Measurements from ENCODE around the gene PTGS1.

Gene PTGS1

DNA sequence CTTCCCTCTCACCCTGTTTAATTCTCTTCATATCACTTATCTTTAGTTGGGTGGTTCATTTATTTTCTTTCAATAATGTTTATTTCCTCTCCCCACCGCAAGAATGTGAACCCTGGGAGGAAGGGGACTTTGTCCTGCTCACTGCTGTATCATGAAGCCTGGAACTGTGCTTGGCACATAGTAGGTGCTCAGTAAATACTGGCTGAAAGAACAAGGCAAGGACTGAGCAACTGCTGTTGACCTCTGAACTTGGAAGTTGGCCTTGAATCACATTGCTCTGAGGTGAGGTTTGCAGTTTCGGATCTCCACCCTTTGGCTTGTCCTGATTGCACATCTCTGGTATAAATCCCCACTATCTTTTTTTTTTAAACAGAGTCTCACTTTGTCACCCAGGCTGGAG lies 22.0 kb upstream of the PTGS1 start:
- no peaks in the 10 kb centered on the region for H3K36me3 ChIP-seq (ENCODE audit: control insufficient read depth, insufficient read depth, low read length)
- H3K27me3 ChIP-seq (replicated peaks; ENCODE audit: control insufficient read depth, insufficient read depth, low read length) = no peaks in the 10 kb centered on the region; the same call in none of the 2 replicates
- DNase-seq (ENCODE audit: extremely low read depth, insufficient read length) = no peak
- TF ChIP-seq, protein P1, sequence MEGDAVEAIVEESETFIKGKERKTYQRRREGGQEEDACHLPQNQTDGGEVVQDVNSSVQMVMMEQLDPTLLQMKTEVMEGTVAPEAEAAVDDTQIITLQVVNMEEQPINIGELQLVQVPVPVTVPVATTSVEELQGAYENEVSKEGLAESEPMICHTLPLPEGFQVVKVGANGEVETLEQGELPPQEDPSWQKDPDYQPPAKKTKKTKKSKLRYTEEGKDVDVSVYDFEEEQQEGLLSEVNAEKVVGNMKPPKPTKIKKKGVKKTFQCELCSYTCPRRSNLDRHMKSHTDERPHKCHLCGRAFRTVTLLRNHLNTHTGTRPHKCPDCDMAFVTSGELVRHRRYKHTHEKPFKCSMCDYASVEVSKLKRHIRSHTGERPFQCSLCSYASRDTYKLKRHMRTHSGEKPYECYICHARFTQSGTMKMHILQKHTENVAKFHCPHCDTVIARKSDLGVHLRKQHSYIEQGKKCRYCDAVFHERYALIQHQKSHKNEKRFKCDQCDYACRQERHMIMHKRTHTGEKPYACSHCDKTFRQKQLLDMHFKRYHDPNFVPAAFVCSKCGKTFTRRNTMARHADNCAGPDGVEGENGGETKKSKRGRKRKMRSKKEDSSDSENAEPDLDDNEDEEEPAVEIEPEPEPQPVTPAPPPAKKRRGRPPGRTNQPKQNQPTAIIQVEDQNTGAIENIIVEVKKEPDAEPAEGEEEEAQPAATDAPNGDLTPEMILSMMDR (IDR thresholded peaks at IDR 0.05; ENCODE audit: insufficient read depth, low read length, poor library complexity, severe bottlenecking) = no peak
- H3K4me3 ChIP-seq (replicated peaks; ENCODE audit: low read depth, low read length) = no peak overlapping the region

DNA sequence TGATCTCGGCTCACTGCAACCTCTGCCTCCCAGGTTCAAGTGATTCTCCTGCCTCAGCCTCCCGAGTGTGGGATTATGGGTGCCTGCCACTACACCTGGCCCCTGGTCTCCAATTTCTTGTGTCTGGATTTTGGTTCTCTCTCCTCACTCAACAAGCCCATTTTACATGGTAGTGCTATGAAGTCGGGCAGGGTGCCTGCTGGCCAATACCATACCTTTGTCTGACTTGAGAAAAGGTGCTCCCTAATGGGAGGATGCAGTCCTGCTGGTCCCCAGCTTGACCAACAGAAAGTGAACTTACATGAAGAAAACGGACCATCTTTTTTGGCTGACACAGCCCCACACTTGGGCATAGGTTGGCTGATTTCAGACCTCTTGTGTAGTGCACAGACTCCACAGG lies 21.6 kb upstream of the PTGS1 start:
- no peak overlapping the region for H3K4me3 ChIP-seq (replicated peaks; ENCODE audit: low read depth, low read length)
- H3K27me3 ChIP-seq (replicated peaks; ENCODE audit: control insufficient read depth, insufficient read depth, low read length) = no peaks in the 10 kb centered on the region; the same call in none of the 2 replicates
- H3K36me3 ChIP-seq (ENCODE audit: control insufficient read depth, insufficient read depth, low read length) = no peaks in the 10 kb centered on the region
- TF ChIP-seq, protein P1 (IDR thresholded peaks at IDR 0.05; ENCODE audit: insufficient read depth, low read length, poor library complexity, severe bottlenecking) = no peak
- DNase-seq (ENCODE audit: extremely low read depth, insufficient read length) = no peak

DNA sequence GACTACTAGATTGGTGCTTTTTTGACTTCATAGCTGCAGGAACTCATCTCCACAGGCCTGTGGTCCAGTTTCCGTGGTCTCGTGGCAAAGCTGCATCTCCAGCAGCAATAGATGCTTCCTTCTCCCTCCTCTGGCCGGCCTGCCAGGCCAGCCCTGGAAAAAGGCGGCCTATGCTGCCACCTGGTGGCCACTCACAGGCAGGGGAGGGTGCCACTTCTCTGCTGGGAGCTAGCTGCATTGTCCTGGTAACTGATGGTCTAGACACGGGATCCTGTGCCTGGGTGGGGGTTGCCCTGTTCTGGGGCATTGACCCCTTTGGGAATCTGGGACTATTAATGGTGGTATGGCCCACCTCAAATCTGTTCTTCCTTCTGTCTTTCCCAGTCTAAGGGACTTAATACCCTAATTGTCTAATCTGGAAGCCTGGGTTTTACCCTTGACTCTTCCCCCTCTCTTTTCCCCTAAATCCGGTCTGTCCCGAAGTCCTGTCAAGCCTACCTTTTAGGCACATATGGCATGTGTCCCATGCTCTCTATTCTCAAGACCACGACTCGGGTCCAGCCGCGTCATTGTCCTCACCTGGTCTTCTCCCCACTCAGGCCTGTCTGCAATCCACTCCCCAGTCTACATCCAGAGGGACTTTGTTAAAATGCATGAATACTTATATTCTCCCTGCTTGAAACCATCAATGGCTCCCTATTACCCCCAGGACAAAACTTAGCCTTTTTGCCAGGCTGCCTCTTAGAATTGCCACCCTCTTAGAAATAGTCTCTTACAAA lies 20.1 kb upstream of the PTGS1 start:
- Histone ChIP-seq H3K36me3 (ENCODE audit: control insufficient read depth, insufficient read depth, low read length) (no peaks in the 10 kb centered on the region), H3K27me3 (replicated peaks; ENCODE audit: control insufficient read depth, insufficient read depth, low read length) (no peaks in the 10 kb centered on the region; the same call in none of the 2 replicates), H3K4me3 (replicated peaks; ENCODE audit: low read depth, low read length) (no peak overlapping the region)
- DNase-seq (ENCODE audit: extremely low read depth, insufficient read length) = peak; percentile 49
- TF ChIP-seq, protein P1 (IDR thresholded peaks at IDR 0.05; ENCODE audit: insufficient read depth, low read length, poor library complexity, severe bottlenecking) = peak; percentile 91

GRCh38 chr9:122354536-122355199 lies 16.2 kb upstream of the PTGS1 start:
- Histone ChIP-seq H3K36me3 (ENCODE audit: control insufficient read depth, insufficient read depth, low read length) (no peaks in the 10 kb centered on the region), H3K4me3 (replicated peaks; ENCODE audit: low read depth, low read length) (no peak overlapping the region), H3K27me3 (replicated peaks; ENCODE audit: control insufficient read depth, insufficient read depth, low read length) (no peaks in the 10 kb centered on the region; the same call in 1 of the 2 replicates)
- DNase-seq (ENCODE audit: extremely low read depth, insufficient read length) = no peak
- TF ChIP-seq, protein P1 (IDR thresholded peaks at IDR 0.05; ENCODE audit: insufficient read depth, low read length, poor library complexity, severe bottlenecking) = no peak

DNA sequence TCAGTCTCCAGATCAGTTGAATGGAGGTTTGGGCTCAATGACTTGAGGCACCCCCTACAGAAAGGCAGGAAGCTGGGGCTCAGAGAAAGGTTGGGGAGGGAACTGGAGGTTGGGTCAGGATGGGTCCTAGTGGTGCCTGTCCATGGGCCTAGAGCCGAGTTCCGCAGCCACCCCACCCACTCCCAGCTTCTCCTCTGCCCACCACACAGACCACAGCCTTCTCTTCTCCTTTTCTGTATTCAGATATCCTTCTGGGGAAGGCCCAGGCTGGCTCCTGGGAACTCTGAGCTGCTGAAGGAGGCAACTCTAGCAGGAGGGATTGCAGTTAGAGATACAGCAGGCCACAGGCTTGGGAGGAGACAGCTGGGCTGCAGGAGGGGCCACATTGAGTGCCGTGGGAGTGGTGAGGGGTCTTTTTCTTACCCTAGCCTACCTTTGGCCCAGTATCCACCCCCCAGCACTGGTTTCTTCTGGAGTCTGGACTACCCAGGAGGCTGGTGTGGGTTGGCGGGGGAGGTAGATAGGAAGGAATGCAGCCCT lies 15.4 kb upstream of the PTGS1 start:
- Histone ChIP-seq H3K27me3 (replicated peaks; ENCODE audit: control insufficient read depth, insufficient read depth, low read length) (no peaks in the 10 kb centered on the region), H3K36me3 (ENCODE audit: control insufficient read depth, insufficient read depth, low read length) (no peaks in the 10 kb centered on the region), H3K4me3 (replicated peaks; ENCODE audit: low read depth, low read length) (no peak overlapping the region)
- no peak for DNase-seq (ENCODE audit: extremely low read depth, insufficient read length)
- TF ChIP-seq, protein P1 (IDR thresholded peaks at IDR 0.05; ENCODE audit: insufficient read depth, low read length, poor library complexity, severe bottlenecking) = no peak

Measured in GM06990 (cell line).